Spleen (tissue), 7 donors: ENCODE data around the gene COLEC12.

Experiments
- CTCF ChIP-seq, 11 experiments: fragments of 200-600 bp in 7 of 11; fragments of 450-650 bp in 4 of 11; sonication (generic) in 4 of 11; IDR thresholded peaks in 8 of 11; conservative IDR thresholded peaks in 3 of 11; 1 replicate in 7 of 11; 2 replicates in 4 of 11; pipeline versions ENCODE4 v1.4.0 to v1.8.0; 2016 to 2021; ENCODE audit warnings: antibody characterized with exemption in 11 of 11, inconsistent platforms in 4 of 11, mild to moderate bottlenecking in 1 of 11
- POLR2A ChIP-seq, 3 donors: fragments of 450-650 bp; IDR thresholded peaks; one replicate each; pipeline ENCODE4 v1.5.1; 2017; ENCODE audit warnings: antibody characterized with exemption in 3 of 3, mild to moderate bottlenecking in 1 of 3
- POLR2AphosphoS5 ChIP-seq, 3 donors: sonication (generic); formaldehyde crosslinking; IDR thresholded peaks; one replicate each; pipeline ENCODE4 v1.5.1; 2017; ENCODE audit warnings: antibody characterized with exemption in 3 of 3
- donor health status: DM: no; HTN: no; CAD: no; lungs with moderate emphysema.
- donor health status: DM: no; HTN: no; CAD: no.
- donor health status: DM: no; HTN: no; CAD: no.

GRCh38 chr18:416930-417329 is 83.6 kb downstream of the COLEC12 start:
- TF ChIP-seq CTCF (IDR thresholded peaks at IDR 0.05 in 8 of 11, conservative IDR thresholded peaks at IDR 0.05 in 3 of 11) (no peak), POLR2A (IDR thresholded peaks at IDR 0.05) (no peak), POLR2AphosphoS5 (IDR thresholded peaks at IDR 0.05) (no peak)
